GM19193 (cell line): ENCODE measurements around the gene SHQ1.

Experiments used
- POLR2A ChIP-seq: IDR thresholded peaks from 4 replicates; pipeline ENCODE4 v1.6.1; 2011; ENCODE audit not compliant: insufficient read depth, insufficient read length; ENCODE audit errors: extremely low read depth

Gene SHQ1

DNA sequence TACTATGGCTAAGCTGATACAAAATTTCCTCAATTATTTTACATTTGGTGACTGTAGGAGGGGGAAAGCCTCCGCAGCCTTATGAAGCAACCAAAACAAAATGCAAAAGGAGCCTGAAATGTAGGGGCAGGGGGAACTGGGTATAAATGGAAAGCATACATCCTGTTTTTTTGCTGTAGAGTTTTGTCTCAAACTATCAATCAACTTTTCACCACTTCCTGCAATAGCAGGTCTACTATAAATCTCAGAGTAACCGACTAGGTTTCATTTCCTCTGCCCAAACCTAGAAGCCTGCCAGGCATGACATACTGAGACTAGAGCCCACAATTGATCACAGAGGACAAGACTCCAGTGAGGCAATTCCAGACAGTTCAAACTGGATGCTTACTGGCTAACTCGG lies 91.3 kb downstream of the SHQ1 start:
- TF ChIP-seq POLR2A: no peak

DNA sequence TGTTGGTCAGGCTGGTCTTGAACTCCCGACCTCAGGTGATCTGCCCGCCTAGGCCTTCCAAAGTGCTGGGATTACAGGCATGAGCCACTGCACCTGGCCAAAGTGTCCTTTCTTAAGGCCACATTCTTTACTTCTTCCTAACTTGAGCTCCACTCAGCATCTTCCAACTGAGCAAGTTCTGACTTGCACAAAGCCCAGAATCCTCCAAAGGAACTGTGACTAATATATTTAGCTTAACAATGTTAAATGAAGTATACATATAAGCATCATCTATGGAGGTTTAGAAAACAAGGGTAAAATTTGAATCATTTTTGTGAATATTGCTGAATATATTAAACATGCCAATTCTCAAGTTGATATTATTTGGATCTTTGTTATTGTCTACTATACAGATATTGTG lies 93.7 kb downstream of the SHQ1 start:
- TF ChIP-seq POLR2A: no peak

DNA sequence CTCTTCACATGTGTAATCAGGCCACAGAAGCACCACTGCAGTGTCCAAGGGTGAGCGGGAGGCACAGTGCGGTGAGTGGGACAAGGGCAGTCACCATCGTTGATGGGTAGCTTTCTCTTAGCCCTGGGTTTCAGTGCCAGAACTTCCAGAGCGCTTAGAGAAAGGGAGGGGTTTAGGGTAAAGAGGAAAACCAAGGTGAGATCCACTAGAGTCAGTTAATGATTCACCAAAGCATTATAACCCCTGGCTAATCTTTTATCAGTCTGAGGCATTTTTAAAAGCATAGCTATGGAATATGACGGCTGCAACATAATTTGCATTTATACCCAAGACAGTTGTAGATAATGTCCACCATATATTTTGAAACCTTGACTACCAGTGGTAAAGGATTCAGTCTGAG lies 94.8 kb downstream of the SHQ1 start:
- no peak for TF ChIP-seq POLR2A

DNA sequence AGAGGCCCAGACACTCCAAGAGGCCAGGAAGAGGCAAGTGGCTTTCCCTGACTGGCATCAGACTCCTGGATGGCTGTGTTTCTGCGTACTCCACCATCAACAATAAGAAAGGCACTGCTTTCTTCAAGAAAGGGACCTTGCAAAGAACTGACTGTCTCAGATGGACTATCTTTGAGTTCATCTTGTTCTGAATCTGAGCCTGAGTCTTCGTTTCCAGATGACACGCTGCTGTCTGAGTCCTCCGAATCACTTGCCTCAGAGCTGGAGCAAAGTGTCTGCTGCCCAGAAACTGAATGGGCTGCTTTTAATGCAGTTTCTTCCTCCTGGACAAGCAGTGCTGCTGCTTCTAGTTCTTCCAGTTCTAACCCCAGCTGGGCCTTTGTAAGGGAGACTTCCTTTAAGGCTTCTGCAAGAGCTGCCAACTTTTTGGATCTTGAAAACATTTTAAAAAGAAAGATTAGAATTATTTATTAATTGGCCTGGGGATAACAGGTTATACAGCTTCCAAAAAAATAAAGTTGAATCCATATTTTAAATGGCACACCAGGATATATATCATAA lies 97.8 kb downstream of the SHQ1 start:
- TF ChIP-seq POLR2A: no peak

DNA sequence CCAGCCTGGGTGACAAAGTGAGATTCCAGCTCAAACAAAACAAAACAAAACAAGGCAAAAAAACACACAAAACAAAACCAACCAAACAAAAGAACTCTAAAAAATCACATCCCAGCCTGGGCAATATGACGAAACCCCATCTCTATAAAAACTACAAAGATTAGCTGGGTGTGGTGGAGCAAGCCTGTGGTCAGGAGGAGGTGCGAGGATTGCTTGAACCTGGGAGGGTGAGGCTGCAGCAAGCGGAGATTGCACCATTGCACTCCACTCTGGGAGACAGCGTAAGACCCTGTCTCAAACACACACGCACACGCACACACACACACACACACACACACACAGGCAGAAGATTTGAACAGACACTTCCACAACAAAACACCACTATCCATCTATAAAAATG lies 99.6 kb downstream of the SHQ1 start:
- no peak for TF ChIP-seq POLR2A

DNA sequence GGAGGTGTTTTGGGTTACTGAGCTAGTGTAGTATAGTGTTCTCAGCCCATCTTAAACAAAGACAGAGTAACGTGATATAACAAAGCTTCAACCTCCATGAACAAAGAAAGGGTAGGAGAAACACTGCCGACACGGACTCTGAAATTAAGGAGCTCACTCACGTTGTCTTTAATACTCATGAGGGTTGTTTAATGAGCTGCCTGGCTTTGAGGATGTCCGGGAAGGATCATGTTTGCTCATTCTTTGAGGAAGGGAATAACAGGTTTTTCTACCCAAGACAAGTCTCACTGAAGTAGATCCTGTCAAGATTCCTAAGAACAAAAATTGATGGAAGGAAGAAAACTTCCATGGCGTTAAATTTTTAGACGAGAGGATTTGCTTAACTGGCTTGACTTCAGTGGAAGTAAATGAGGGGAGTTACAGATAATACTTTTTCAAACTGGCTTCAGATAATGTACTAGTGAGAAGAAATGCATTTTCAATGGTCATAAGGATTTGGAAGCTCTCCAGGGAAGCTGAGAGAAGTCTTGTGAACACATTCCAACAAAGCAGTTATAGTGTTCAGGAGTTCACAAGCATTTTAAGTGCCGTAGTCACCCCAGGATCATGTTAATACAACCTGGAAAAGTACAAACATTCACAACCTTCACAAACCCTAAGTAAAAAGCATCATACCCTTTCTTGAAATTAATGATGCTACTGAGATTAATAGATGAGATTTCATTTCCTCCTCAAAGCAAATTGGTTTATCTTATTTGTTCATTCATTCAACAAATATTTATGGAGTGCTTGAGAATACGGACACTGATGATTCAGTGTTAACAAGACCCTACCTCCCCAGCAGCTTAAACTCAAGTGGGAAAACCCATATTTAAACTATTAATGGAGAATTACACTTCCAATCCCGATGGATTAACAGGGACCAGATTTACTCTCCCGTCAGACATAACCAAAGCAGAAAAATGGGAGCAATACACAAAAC lies 101.5 kb downstream of the SHQ1 start:
- TF ChIP-seq POLR2A: no peak

DNA sequence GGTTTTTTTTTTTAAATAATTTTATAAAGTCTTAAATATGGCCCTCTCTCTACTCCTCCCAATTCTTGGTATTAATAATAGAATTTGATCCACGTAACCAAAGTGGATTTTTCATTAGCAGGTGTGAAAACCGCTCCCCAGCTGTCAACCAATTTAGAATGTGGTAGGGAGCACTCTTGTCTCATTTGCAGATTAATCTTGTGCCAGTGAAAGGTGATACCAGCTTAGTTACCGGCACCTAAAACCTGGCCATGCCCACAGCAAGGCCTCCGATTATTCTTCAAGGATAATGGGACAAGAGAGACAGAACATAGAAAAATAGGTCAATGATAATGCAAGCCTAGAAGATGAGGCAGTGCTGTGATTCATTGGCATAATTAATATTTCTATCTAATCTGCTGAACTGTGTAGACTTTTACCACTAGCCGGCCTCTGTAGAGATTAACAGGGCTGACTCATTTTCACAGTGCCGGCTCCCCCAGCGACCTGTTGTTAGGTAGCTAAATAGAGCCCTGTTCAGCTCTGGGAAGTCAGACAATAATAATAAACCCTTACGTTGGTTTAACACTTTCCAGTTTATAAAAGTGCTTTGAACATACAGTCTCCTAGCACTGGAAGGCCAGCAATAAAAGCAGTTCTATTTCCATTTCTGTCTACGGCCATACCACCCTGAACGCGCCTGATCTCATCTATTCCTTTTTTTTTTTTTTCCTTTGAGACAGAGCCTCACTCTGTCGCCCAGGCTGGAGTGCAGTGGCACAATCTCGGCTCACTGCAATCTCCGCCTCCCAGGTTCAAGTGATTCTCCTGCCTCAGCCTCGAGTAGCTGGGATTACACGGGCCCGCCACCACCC lies 102.9 kb downstream of the SHQ1 start:
- no peak for TF ChIP-seq POLR2A

DNA sequence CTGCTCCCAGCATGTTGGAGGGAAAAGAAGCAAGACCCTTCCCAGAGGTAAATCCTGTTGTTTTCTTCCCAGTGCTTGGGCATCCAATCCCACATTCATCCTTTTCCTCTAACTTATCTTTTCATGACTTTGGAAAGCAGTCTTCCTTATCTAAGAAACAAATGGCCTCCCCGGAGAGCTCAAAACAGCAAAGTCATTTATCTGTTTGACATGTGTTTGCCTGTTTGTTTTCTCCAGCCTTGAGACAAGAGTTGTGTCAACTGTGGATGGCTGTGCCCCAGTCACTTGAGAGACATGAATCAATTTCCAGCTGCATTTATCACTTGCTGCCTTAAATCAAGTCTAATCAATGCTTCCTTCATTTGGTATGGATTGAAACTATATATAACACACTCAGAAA lies 103.9 kb downstream of the SHQ1 start:
- TF ChIP-seq POLR2A: no peak

DNA sequence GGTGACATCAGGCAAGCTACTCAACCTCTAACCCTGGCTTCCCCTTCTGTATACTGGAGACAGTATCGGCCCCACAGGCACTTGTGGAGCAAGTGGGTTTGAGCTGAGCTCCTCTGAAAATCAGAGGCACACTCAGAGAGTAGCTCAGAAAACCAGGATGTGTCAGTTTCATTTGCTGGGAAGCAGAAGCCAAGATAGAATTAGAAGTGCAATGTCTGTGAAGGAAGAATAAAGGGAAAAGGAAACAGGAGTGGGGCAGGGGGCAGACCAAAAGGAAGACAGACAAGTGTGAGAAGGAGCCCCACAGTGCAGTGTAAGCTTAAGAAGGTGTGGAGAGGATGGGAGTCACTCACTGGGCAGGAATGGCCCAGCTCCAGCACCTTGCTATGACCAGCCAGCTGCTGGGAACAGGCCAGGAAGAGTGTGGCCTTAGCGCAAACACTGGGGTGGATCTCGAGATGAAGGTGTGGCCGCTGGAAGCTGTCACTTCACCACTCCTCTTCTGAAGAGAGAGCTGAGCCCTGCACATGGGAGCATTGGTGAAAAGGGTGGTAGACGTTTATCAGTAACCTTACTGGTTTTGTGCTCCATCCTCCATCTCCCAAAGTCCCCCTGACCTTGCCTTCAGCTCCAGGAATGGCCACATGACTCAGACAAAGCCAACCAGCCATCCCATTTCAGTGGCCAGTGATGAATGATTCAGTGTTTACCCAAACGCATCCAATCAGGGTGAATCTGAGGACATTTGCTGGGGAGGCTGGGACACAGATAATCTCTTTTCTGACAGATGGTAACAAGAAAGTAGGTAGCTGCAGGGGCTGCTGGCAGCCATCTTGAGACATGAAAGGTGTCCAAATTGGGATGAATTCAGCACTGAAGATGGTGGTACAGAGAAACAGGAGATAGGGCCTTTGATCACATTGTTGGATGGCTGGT lies 108.4 kb downstream of the SHQ1 start:
- no peak for TF ChIP-seq POLR2A

DNA sequence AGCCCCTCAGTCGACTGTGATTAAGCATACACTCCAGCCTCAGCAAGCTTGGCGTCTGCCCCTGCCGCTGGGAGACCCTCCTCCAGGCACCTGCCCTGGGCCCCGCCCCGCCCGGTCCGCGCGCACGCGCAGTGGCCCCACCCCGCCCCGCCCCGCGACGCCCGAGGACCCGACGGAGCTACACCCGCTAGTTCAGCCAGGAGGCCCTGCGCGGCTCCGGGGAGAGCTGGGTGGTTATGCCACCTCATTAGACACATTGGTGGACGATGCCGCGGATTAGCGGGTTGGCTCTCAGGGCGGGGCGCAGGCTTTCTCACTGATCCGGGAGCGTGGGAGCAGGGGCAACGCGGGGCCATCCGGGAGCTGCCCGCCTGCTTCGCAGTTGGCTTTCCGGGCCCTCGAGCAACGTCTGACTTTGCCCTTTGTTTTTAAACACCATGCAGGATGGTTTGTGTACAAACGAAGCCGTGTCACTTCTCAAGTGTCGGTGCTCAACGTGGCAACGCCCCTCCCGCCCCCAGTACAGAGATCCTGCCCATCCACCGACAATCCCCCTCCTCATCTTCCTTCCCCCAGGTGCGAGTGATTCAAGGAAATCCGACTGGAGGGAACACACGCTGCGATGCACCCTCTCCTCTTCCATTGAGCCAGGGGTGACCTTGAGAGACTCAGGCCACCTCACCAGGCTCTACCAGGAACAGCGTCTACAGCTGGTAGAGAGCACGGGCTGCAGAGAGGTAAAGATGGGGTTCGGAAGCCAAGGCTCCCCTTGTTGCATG lies 109.3 kb downstream of the SHQ1 start:
- TF ChIP-seq POLR2A: no peak

DNA sequence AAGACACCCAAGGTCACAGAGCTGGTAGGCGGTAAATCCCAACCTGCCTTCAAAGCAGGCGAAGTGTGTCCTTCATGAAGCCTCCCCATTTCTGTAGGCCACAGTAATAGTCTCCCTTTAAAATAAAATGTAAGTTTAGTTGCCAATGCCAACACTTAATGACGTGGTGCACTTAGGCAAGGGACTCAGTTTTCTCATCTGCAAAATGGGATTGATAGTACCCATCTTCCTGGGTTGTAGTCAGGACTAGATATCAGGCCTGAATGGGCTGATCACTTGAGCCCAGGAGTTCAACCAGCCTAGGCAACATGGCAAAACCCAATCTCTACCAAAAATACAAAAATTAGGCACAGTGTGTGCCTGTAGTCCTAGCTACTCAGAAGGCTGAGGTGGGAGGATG lies 114.6 kb downstream of the SHQ1 start:
- TF ChIP-seq POLR2A: no peak

DNA sequence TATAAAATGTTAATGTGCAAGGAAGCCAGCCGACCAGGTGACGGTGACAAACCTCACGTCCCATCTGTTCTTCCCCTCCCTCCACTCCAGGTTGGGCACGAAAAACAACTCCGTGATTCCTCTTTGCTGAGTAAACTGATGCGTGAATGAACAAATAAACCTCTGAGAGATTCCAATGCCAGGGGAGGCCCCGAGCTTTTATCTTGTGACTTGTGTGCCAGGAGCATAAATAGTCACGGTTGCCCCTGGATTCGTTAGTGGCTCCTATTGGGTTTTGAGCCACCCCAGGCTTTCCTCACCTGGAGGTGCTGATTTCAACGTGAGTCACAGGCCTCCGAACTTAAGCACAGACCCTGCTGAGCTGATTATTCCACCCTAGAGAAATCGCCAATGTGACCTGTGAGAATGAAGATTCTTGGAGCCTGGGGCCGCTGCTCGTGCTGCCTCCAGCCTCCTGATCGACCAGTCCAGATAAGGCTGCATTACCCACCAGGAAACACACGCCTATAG lies 119.2 kb downstream of the SHQ1 start:
- no peak for TF ChIP-seq POLR2A

DNA sequence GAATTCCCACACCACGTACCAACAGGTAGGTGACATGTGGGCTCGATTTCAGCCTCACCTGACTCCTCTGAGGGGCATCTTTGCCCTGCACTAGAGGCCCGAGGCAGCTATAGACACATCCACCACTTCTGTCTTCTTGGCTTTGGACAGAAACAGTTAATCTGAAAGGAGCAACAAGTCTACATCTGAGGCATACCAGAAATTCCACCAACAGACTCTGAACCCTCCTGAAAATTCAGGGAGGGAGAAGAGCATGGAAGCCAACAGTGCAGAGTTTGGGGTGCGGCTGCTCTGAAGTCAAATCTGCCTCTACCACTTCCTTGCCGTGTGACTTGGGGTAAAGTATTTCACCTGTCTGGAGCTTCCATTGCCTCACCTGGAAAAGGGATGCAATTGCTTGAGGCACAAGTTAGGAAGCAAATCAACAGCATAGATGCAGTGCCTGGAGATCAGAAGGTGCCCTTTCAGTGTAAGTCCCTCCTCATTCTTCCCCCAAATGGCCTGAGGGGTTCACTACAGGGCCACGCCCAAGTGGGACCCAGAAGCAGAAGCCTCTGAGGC lies 119.8 kb downstream of the SHQ1 start:
- no peak for TF ChIP-seq POLR2A

DNA sequence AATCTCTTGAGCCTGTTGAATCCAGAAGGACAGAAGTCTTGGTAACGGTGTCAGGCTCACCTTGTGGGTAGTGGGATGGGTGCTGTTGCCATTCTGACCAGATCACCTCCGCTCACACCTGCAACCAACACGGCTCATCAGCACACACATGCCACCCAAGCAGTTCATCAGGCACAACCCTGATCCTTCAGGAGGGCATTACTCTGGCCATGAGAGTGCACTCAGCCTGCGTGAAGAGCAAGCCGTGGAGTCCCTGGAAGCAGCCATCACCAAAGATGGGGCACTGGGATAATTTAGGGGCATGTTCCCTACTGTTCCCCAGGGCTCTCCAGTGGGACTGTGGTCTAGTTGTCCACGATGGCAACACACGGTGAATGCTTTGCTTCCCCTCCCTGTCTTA lies 120.5 kb downstream of the SHQ1 start:
- TF ChIP-seq POLR2A: no peak

DNA sequence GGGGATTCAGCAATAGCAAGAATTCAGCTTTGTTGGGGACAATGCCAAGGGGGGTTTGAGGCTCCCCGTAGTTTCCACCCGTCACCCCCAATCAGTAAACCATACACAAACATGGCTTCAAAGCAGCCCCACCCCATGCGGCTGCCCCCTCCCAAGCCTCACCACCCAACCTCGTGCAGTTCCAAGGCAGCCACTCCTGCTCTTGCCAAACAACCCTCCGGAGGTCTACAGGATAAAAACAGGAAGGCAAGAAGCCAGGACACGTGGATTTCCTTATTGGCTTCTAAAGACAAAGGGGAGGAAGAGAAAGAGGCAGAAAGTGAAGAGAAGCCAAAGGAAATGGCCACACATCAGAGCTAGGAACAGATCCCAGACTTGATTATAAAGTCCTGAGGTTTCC lies 121.1 kb downstream of the SHQ1 start:
- no peak for TF ChIP-seq POLR2A
